MM.1S (cell line): ENCODE measurements around the gene LRRC4C.

Experiments used
- EZH2 ChIP-seq: fragments of 300-600 bp; sonication (generic); optimal IDR thresholded peaks from 2 replicates; pipeline ENCODE3; 2017; ENCODE audit warnings: low read depth, mild to moderate bottlenecking, antibody characterized with exemption, low read length, mixed read lengths
- TF ChIP-seq, protein P1 (sequence below): fragments of 300-600 bp; sonication (generic); IDR thresholded peaks from 2 replicates; pipeline ENCODE4 v1.5.1; 2016; ENCODE audit warnings: antibody characterized with exemption, low read length, mixed read lengths

DNA sequence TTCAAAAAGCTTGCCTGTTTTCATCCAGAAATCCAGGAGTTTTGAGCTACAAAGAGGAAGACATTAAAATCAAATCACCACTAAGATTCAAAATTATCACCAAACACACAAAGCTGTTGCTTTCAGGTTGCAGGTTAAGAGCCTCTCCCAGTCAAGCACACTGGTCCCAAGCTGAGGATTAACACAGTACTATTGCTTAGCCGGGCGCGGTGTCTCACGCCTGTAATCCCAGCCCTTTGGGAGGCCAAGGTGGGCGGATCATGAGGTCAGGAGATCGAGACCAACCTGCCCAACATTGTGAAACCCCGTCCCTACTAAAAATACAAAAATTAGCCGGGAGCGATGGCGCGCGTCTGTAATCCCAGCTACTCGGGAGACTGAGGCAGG, 1165.1 kb downstream of the LRRC4C start:
- TF ChIP-seq, protein P1, sequence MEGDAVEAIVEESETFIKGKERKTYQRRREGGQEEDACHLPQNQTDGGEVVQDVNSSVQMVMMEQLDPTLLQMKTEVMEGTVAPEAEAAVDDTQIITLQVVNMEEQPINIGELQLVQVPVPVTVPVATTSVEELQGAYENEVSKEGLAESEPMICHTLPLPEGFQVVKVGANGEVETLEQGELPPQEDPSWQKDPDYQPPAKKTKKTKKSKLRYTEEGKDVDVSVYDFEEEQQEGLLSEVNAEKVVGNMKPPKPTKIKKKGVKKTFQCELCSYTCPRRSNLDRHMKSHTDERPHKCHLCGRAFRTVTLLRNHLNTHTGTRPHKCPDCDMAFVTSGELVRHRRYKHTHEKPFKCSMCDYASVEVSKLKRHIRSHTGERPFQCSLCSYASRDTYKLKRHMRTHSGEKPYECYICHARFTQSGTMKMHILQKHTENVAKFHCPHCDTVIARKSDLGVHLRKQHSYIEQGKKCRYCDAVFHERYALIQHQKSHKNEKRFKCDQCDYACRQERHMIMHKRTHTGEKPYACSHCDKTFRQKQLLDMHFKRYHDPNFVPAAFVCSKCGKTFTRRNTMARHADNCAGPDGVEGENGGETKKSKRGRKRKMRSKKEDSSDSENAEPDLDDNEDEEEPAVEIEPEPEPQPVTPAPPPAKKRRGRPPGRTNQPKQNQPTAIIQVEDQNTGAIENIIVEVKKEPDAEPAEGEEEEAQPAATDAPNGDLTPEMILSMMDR, result no peak
- TF ChIP-seq EZH2, result no peak
